ENCODE results near the gene IQCE. TPM values are rescaled to one million over a fixed set of nuclear protein-coding genes. Genes with fewer than 3 reads are reported as not detected.
"Not testable (repeated sequence)": the region's sequence is repeated elsewhere in the genome, so short reads cannot be mapped to it uniquely, and the experiment has no call there.

Gene IQCE
- total RNA-seq, 2 experiments from 2014 or later = 14.9 to 15.2 TPM

DNA sequence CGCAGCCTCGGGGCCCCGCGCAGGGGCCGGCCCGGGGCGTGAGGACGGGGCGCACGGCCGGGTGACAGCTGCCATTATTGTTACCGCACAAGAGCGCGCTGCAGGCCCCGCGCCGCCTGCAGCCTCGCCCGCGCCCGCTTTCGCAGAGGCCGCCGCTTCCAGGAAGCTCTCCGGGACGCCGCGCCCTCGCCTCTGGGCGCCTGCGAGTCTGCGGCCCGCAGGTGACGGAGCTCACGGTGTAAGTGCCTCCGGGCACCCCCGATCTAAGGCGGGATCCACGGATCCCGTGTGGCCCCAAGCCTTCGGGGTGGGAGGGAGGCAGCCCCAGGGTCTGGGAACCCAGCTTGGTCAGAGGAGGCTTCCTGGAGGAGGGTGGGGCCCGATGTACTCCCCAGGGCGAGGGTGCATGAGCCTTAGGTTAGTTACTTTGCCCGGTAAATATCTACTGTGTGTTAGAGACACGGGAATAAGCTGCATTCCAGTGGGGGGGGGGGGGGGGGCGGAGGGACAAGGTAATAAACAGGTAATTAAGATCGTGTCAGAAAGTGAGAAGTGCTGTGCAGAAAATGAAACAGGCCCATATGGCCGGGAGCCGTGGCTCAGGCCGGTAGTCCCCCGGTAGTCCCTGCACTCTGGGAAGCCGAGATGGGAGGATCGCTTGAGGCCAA lies 638 bp downstream of the IQCE start:
- Mint-ChIP-seq H3K9me3 (ENCODE audit: low read depth) (no peaks in the 10 kb centered on the region), H3K27ac (peak overlapping the region; percentile 56), H3K27me3 (no peaks in the 10 kb centered on the region), H3K4me3 (peak overlapping the region; percentile 76), H3K36me3 (no peaks in the 10 kb centered on the region), H3K4me1 (peaks cover 30% of the 10 kb centered on the region)
- ATAC-seq (peak; percentile 24), DNase-seq (peak; percentile 56)
- CTCF ChIA-PET = interaction anchor here (0.7 to 1.4 kb wide), 9 partner anchors 9 to 285 kb away, joined by 3 to 4 read pairs (median 3); no protein-coding TSS in a partner anchor

DNA sequence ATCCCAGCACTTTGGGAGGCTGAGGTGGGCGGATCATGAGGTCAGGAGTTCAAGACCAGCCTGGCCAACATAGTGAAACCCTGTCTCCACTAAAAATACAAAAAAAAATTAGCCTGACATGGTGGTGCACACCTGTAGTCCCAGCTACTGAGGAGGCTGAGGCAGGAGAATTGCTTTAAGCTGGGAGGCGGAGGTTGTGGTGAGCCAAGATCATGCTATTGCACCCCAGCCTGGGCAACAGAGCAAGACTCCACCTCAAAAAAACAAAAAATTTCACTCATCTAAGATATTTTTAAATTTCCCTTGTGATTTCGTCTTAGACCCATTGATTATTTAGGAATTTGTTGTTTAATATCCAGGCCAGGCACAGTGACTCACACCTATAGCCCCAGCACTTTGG lies 5.2 kb downstream of the IQCE start:
- ATAC-seq; CTCF ChIA-PET; H3K27me3 Mint-ChIP-seq; H3K27ac Mint-ChIP-seq; DNase-seq; H3K9me3 Mint-ChIP-seq (ENCODE audit: low read depth); H3K4me3 Mint-ChIP-seq; H3K36me3 Mint-ChIP-seq: not testable (repeated sequence)
- peaks cover 19% of the 10 kb centered on the region for H3K4me1 Mint-ChIP-seq

DNA sequence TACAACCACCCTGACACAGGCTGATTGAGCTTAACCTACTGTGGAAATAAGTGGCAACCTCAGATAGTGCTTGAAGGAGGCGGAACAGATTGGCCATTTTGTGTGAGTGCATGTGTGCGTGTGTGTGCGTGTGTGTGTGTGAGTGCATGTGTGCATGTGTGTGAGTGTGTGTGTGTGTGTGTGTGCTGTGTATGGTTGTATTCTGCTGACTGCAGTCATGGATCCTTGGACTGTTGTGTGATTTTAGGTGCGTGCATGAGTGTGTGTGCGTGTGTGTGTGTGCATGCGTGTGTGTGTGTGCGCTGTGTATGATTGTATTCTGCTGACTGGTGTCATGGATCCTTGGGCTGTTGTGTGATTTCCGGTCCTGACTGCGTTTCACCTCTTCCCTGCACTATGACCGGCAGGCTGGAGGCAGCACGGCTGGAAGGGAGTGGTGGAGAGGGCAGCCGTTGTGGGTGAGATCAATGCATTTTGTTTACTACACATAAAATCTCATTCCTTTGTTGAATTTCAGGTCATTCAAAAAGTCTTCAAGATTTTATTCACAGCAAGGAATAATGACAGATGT lies 6.3 kb downstream of the IQCE start:
- Mint-ChIP-seq H3K9me3 (ENCODE audit: low read depth) (no peaks in the 10 kb centered on the region), H3K4me3 (no peak overlapping the region), H3K27ac (no peak overlapping the region), H3K4me1 (peaks cover 14% of the 10 kb centered on the region), H3K36me3 (no peaks in the 10 kb centered on the region), H3K27me3 (no peaks in the 10 kb centered on the region)
- CTCF ChIA-PET = interaction anchor here (1.1 kb wide), 1 partner anchor 145 kb away, joined by 4 read pairs; no protein-coding TSS in a partner anchor
- ATAC-seq = no peak
- no peak for DNase-seq

DNA sequence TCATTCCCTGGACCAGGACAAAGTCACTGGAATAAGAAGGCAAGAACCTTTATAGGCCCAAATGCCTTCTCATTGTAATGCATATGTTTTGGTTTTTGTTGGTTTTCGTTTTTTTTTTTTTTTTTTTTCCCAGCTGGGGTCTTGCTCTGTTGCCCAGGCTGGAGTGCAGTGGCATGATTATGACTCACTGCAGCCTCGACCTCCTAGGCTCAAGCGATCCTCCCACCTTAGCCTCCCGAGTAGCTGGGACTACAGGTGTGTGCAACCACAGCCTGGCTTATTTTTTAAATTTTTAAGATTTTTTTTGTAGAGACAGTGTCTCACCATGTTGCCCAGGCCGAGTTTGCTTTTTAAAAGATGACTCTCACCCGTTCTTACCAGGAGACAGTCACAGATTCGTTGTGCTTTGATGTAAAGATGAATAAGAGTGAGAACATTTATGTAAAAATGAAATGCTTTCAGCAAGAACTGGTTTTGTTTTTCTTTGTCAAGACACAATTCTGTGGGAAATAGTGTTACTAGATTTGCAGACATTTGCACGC lies 7.6 kb downstream of the IQCE start:
- CTCF ChIA-PET = interaction anchor here (0.7 to 1.3 kb wide), 6 partner anchors 79 to 143 kb away, joined by 3 to 4 read pairs (median 4); no protein-coding TSS in a partner anchor
- ATAC-seq (peak; percentile 13), DNase-seq (no peak)
- Mint-ChIP-seq H3K27ac (peak overlapping the region; percentile 55), H3K4me1 (peaks cover 12% of the 10 kb centered on the region), H3K4me3 (peak overlapping the region; percentile 29), H3K36me3 (no peaks in the 10 kb centered on the region), H3K27me3 (no peaks in the 10 kb centered on the region), H3K9me3 (ENCODE audit: low read depth) (no peaks in the 10 kb centered on the region)

DNA sequence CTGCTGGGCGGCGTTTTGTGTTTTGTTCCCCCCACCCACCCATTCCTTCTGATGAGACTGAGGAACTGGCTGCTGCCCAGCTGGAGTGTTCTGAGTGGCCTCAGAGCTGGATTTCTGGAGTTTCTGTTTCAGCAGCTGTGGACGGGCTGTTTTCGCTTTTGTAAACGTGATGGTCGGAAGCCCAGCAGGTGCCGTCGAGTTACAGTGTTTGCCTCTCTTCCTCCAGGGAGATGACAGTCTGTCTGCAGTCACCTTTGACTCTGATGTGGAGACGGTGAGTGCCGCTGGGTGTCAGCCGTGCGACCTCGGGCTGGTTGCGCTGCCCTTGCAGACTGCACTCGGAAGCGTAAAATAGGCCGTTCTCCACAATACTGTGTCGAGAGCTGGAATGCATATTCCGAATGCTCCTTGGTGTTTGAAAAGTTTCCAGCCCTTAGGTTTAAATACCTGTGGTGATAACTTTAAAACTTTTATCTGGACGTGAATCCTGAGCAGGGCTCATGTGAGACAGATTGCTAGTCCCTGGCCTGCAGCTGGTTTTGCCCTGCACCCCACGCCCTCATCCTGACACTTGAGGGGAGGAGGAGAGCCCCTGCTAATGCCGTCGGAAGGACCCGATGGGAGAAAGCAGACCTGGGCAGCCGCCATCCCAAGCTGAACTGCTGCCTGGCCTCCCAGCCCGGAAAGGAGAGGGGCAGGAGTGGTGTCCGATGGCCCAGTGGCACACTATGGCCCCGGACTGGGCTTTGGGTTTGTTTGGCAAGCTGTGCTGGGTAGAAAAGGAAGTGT lies 8.3 kb downstream of the IQCE start:
- no peaks in the 10 kb centered on the region for H3K27me3 Mint-ChIP-seq
- H3K9me3 Mint-ChIP-seq (ENCODE audit: low read depth) = no peaks in the 10 kb centered on the region
- DNase-seq = peak; percentile 56
- H3K4me1 Mint-ChIP-seq = peaks cover 9% of the 10 kb centered on the region
- H3K4me3 Mint-ChIP-seq = peak overlapping the region; percentile 29
- CTCF ChIA-PET = interaction anchor here (0.9 to 2.1 kb wide), 7 partner anchors 78 to 143 kb away, joined by 3 to 11 read pairs (median 4); no protein-coding TSS in a partner anchor
- peak; percentile 82 for ATAC-seq
- peak overlapping the region; percentile 55 for H3K27ac Mint-ChIP-seq
- no peaks in the 10 kb centered on the region for H3K36me3 Mint-ChIP-seq

DNA sequence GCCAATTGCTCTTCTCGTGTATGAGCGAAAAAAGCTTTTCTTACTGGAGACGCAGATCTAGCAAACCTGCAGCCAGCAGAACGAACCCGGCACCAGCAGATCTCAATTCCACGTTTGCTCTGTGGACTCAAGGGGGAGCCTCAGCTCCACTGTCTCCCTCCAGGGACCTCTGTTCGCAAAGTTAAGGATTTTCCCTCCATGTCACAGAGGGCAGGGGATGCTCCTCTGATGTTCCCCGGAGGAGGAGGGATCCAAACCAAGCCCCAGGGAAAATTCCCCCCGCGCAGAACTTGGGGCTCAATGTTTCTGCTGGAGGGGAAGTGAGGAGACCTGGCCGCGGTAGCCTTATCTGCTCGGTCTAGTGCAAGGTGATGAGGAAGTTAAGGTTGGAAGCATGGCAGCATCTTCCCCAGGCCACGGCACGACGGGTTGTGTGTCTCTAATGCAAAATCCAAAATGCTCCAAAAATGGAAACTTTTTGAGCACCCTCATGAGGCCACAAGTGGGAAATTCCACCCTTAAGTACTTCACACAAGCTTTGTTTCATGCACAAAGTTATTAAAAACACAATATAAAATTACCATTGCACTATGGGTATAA lies 9.0 kb downstream of the IQCE start:
- H3K27me3 Mint-ChIP-seq = no peaks in the 10 kb centered on the region
- H3K27ac Mint-ChIP-seq = no peak overlapping the region
- H3K36me3 Mint-ChIP-seq = no peaks in the 10 kb centered on the region
- DNase-seq (no peak), ATAC-seq (no peak)
- peaks cover 9% of the 10 kb centered on the region for H3K4me1 Mint-ChIP-seq
- no peaks in the 10 kb centered on the region for H3K9me3 Mint-ChIP-seq (ENCODE audit: low read depth)
- no peak overlapping the region for H3K4me3 Mint-ChIP-seq
- CTCF ChIA-PET = interaction anchor here (0.9 to 2.1 kb wide), 6 partner anchors 8 to 142 kb away, joined by 3 to 11 read pairs (median 4); no protein-coding TSS in a partner anchor

DNA sequence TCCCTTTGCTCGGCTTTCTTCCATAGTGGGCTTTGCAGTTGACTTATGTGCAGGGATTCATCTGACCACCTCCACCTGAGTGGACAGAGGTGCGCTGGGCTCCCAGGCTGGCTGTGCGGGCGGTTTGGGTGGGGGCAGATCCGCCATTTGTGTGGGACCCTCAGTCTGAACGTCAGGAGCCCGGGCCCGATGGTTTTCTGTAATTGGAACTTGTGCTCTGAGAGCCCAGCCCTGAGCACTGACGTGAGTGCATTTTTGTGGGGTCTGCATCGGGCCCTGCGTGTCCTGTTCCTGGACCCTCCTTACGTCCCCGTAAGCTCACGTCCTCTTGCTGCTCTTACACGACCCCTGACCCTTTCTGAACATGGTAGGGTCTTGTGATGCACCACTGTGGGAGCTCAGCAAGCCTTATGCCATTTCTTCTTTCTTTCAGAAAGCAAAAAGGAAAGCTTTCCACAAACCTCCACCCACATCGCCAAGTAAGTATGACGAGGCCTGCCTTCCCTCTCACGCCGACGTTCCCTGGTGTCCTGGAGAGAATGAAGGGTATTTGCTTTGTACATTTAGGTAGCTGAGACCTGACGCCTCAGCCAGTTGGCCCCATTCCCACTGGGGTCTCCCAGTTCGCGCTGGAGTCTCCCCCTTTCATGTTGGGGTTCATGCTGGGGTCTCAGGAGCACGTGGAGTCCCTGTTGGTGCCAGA lies 9.9 kb downstream of the IQCE start:
- no peaks in the 10 kb centered on the region for H3K9me3 Mint-ChIP-seq (ENCODE audit: low read depth)
- no peaks in the 10 kb centered on the region for H3K36me3 Mint-ChIP-seq
- no peak overlapping the region for H3K27ac Mint-ChIP-seq
- peaks cover 9% of the 10 kb centered on the region for H3K4me1 Mint-ChIP-seq
- no peaks in the 10 kb centered on the region for H3K27me3 Mint-ChIP-seq
- no peak for ATAC-seq
- no peak for DNase-seq
- CTCF ChIA-PET = interaction anchor here (0.9 to 2.1 kb wide), 3 partner anchors 9 to 141 kb away, joined by 3 to 11 read pairs (median 4); no protein-coding TSS in a partner anchor
- H3K4me3 Mint-ChIP-seq = no peak overlapping the region

DNA sequence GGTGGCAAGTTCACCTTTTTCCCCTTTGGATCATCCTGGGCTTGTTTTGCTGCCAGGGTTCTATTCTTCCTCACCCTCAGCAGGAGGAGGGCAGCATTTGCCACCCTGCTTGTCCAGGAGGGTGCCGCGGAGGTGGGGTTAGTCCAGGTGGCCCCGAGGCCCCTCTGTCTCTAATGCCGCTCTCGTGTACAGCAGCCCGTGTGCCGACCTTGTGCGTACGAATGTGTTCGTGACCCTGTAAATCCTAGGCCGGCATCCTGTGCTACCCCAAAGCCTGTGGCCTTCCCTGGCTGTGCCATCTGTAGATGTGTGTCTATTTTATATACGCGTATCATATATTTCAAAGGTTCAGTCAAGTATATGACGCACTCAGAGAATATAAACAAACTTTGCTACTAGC lies 10.6 kb downstream of the IQCE start:
- peaks cover 9% of the 10 kb centered on the region for H3K4me1 Mint-ChIP-seq
- CTCF ChIA-PET = no interaction called here
- no peaks in the 10 kb centered on the region for H3K36me3 Mint-ChIP-seq
- H3K27ac Mint-ChIP-seq = no peak overlapping the region
- ATAC-seq = no peak
- DNase-seq = no peak
- H3K27me3 Mint-ChIP-seq = no peaks in the 10 kb centered on the region
- no peaks in the 10 kb centered on the region for H3K9me3 Mint-ChIP-seq (ENCODE audit: low read depth)
- no peak overlapping the region for H3K4me3 Mint-ChIP-seq

DNA sequence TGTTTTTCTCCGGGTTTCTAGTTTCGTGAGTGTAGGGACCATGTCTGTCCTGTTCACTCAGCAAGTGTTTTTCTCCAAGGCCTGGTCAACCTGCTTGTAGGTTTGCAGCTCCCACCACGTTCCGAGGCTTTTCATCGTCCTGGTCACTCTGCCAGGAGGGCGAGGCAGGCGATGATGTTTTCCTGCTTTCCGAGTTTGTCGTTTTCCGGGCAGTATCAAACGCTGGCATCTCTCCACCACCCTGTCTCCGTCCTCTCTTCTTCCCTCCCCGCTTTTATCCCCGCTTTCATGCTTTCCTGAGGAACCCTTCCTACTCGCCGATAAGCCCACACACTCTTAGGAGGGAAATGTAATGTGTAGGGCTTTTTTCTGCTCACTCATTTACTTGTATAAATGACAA lies 11.2 kb downstream of the IQCE start:
- Mint-ChIP-seq H3K27ac (no peak overlapping the region), H3K4me1 (peaks cover 11% of the 10 kb centered on the region), H3K9me3 (ENCODE audit: low read depth) (no peaks in the 10 kb centered on the region), H3K27me3 (no peaks in the 10 kb centered on the region), H3K4me3 (no peak overlapping the region), H3K36me3 (no peaks in the 10 kb centered on the region)
- DNase-seq (no peak), ATAC-seq (no peak)
- CTCF ChIA-PET = no interaction called here

DNA sequence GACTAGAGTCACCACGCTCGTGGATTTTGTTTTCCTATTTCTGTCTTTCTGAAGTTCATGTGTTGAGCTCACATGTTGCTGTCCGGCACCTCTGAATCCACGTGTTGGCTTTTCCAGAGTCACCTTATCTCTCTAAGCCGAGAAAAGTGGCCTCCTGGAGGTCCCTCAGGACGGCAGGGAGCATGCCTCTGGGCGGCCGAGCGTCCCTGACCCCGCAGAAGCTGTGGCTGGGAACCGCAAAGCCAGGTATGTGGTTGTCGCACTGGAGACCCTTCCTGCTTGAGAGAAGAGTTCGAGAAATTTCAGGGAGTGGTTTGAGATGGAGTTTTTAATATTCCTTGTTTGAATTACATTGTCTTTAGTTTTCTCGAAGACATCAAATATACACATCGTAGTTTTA lies 12.6 kb downstream of the IQCE start:
- Mint-ChIP-seq H3K4me1 (peaks cover 20% of the 10 kb centered on the region), H3K4me3 (no peak overlapping the region), H3K27ac (no peak overlapping the region), H3K36me3 (no peaks in the 10 kb centered on the region), H3K9me3 (ENCODE audit: low read depth) (no peaks in the 10 kb centered on the region), H3K27me3 (no peaks in the 10 kb centered on the region)
- CTCF ChIA-PET = interaction anchor here (0.6 to 0.7 kb wide), 2 partner anchors 18 to 25 kb away, joined by 3 read pairs; no protein-coding TSS in a partner anchor
- DNase-seq (no peak), ATAC-seq (no peak)

DNA sequence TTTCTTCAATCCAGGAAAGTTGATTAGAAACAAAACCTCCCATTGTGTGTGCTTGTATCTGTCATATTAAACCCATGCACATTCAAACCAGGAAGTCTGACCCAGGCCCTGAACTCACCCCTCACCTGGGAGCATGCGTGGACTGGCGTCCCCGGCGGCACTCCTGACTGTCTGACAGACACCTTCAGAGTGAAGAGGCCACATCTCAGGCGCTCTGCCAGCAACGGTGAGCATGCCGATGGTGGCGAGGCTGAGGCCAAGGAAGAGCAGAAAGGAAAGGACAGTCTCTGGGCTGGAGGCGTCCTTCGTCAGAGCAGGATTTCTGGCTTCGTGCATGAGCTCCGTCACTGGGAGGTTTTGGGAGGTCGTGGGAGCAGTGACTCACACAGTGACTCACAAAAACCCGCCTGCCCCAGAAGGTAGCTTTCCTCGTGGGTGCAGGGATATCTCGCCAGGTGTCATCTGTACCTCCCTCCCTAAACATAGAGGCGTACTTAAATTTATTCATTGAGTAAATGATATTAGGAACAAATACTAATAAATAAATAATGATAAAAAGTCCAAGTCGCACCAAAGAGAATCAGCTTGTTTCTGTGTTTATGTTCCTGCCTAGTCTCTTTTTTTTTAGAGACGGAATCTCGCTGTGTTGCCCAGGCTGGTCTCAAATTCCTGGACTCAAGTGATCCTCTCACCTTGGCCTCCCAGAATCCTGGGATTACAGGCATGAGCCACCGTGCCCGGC lies 13.5 kb downstream of the IQCE start:
- H3K36me3 Mint-ChIP-seq = peaks cover 5% of the 10 kb centered on the region
- no peaks in the 10 kb centered on the region for H3K27me3 Mint-ChIP-seq
- CTCF ChIA-PET = interaction anchor here (0.8 kb wide), 1 partner anchor 104 kb away, joined by 3 read pairs; no protein-coding TSS in a partner anchor
- DNase-seq (no peak), ATAC-seq (no peak)
- H3K4me1 Mint-ChIP-seq = peaks cover 16% of the 10 kb centered on the region
- H3K9me3 Mint-ChIP-seq (ENCODE audit: low read depth) = no peaks in the 10 kb centered on the region
- H3K27ac Mint-ChIP-seq = no peak overlapping the region
- H3K4me3 Mint-ChIP-seq = no peak overlapping the region

DNA sequence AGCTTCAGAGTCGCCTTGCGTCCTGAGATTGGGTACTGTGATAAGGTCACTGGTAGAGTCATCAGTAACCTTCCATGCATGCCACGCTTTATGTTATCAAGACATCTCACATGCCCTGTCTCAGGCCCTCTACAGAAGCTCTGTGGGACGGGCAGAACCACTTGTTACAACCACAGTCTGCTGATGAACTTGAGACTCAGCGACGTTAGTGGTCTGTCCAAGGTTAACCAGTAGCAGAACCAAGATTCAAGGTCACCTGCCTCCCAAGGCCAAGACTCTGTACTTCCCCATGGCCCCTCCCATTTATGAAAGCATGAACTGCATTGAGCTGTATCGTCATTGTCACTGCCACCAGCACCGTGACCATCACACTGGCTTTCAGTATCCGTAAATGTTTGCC lies 15.0 kb downstream of the IQCE start:
- Mint-ChIP-seq H3K4me3 (no peak overlapping the region), H3K36me3 (peaks cover 7% of the 10 kb centered on the region), H3K27ac (no peak overlapping the region), H3K4me1 (peaks cover 14% of the 10 kb centered on the region), H3K27me3 (no peaks in the 10 kb centered on the region), H3K9me3 (ENCODE audit: low read depth) (no peaks in the 10 kb centered on the region)
- DNase-seq = no peak
- CTCF ChIA-PET = interaction anchor here (0.6 to 2.9 kb wide), 2 partner anchors 136 to 771 kb away, joined by 3 to 8 read pairs; no protein-coding TSS in a partner anchor
- no peak for ATAC-seq

Data from activated CD8-positive, alpha-beta memory T cell treated with anti-CD3 and anti-CD28 coated beads, Interleukin-2, amount 10 ng/mL, durations not matched to agents 7 days and 5 days (primary cell).